Activated CD4-positive, CD25-positive, alpha-beta regulatory T cell treated with anti-CD3 and anti-CD28 coated beads, Interleukin-2, amount 50 U/mL, for 24 hours (primary cell): ENCODE results near the gene SLC16A2.
A peak's percentile ranks its signal among the peaks of the same experiment; 100 is the strongest.
"Not testable (repeated sequence)": the region's sequence is repeated elsewhere in the genome, so short reads cannot be mapped to it uniquely, and the experiment has no call there.

Experiments used
- ATAC-seq, 2 donors: fragments of 150-1000 bp; cut with Tn5 transposase; one replicate each; pipeline ENCODE4 v1.10.0; 2021; ENCODE audit warnings: mild to moderate bottlenecking in 1 of 2, moderate library complexity in 1 of 2

The SLC16A2 gene

DNA sequence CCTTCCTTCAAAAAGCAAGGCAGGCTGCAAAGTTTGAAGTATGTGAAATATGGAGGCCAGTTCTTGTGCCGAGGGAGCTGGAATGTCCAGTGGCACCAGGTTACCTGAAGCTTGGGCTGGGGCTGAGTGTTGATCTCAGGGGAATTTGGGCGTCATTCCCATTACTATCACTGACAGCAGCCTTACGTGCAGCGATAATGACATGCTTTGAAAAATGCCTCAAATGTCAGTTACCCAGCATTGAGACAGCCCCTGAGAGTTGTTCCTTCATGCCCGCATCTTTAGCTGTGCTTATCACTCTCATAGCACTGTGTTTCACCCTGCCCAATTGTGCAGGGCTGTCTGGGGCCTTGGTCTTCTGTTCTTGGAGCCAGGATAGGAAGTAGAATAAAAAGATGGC, 27.4 kb downstream of the SLC16A2 start:
- no peak for ATAC-seq

DNA sequence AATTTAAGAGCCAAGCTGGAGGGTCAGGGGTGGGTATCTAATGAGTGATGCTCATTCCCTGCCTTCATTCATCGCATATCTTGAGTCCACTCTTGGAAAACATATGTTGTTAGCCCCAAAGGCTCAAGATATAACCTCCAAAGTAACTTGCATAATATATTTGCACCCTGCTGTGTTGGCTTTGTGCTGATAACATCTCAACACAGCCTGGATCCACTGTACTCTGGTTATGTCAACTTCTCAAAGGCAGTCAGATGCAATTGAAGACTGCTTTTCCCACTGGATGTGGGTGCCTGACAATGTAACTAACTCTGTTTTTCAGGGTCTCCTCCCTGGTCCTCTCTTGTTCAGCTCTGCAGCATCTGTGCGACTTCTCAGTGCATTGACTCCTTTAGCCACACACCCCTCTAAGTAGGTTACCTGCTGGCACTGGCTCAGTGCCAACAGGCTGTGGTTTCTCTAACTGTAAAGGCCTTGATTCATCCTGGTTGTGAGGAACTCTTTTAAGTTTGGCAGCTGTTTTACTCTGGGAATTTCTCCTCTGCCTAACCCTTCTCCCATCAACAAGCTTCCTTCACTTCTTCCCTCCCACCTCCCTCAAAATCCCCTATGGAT, 28.1 kb downstream of the SLC16A2 start:
- ATAC-seq: no peak

DNA sequence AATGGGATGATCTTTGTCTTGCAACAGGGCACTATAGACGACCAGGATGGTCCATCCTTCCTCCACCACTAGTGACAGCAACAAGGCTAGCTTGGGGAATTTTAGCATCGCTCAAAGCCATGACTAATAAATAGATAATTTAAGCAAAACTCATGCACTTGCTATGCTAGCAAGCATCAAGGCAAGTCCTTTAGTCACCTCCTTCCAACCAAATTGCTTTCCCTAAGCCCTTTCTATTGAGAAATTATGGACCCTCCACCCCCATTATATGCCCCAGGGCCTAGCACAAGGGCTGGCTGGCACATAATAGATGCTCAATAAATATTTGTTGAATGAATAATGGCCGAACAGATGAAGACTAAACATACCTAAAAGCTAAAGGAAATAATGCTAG, 28.6 kb downstream of the SLC16A2 start:
- no peak for ATAC-seq

DNA sequence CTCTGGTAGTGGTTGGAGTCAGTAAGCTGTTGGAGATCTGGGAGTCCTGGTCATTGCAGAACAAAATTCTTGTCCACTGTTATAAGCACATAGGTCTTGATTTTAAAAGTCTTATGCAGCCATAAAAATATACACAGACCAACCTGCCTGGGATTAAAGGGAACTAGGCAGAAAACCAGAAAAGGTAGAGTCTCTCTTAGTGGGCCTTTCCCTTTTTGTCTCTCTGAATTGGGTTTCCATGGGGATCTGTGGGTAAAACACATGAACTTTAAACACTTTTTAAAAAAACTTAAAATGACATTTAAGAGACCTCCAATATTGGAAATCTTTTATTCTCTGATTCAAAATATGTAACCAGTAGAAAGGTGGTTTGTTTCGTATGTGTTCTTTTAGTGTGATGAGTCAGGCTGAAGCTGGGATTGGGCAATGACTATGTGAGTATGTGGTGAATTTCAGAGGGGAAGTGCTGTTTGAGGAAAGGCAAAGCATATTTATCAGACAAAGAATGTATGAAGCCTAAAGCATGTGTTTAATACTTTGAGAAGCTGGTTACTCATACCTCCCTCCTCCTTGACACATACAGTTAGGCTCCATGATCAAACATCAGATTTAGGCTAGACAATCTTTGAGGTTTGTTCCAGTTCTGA, 29.6 kb downstream of the SLC16A2 start:
- peak; percentile 44 to 48 for ATAC-seq

DNA sequence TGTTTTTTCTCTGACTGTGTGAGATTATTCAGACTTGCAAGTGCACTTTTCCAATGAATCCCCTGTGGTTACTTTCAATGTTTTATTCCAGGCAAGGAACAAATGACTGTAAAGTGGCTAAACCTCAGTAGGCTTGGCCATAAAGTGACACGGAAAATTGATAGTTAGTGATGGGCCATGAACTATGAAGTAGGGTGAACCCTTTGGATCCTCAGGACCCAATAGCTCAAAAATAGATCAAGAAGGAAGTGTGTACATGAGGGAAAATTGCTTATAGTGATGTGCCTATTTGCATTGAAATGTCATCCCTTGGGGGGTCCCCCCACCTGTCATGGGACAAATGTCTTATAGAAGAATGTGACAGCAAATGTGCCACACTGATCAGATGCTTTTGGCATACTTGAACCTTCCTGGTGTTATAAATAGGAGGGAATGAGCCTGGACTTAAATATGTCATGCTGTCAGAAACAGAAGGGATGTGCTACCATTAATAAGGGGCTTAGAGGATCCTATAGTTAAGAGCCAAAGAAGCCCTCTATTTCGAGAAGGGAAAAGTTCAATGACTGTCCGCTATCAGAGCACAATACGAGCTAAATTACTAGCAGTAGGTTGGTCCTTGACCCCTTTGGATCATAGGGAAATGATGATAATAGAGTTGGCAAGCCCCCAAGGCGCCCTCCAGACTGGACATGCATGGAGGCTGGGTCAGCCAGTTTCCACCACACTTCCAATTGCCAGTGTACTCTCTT, 30.3 kb downstream of the SLC16A2 start:
- ATAC-seq: peak in 1 of 2 donors; percentile 3

DNA sequence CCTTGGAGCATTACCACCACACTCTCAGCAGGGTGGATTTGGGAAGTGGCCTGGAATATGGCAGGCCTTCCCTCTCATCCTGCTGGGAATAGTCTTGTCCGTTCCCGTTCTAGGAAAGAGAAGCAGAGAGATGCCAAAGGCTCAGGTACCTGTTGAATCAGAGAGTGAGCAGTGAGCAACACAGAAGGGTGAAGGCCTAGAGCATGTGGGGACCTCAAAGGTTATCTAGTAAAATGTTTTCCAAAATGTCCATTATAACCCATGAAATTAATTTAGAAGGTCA, 30.8 kb downstream of the SLC16A2 start:
- no peak for ATAC-seq

DNA sequence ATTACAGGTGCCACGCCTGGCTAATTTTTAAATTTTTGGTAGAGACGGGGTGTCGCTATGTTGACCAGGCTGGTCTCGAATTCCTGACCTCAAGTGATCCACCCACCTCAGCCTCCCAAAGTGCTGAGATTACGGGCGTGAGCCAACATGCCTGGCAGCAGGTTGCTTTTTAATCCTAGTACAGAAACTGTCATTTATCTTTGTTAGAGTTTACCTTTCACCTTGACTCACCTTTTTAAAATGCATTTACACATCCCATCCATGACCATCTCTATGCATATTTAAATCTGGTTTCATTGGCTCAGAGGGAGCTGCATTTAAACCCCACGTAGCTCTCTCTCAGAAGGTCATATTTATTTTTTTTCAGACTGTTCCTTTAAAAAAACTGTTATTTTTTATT, 31.9 kb downstream of the SLC16A2 start:
- no peak for ATAC-seq

DNA sequence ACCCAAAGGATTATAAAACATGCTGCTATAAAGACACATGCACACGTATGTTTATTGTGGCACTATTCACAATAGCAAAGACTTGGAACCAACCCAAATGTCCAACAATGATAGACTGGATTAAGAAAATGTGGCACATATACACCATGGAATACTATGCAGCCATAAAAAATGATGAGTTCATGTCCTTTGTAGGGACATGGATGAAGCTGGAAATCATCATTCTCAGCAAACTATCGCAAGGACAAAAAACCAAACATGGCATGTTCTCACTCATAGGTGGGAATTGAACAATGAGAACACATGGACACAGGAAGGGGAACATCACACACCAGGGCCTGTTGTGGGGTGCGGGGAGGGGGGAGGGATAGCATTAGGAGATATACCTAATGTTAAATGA, 32.9 kb downstream of the SLC16A2 start:
- not testable (repeated sequence) for ATAC-seq

DNA sequence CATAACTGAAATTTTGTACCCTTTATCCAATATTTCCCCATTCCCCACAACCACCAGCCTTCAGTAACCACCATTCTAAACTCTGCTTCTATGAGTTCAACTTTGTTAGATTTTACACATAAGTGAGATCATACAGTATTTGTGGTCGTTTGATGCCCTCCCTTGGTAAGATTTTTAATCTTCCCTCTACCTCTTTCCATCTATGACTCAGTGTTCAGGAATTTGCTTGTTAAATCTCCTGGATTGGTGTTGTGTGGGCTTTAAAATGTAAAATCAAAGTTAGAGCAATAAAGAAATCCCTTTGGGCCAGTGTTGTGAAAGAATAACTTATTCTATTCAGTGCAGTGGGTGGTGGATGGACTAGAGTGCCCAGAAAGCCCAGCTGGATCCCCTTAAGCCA, 37.4 kb downstream of the SLC16A2 start:
- ATAC-seq: no peak

DNA sequence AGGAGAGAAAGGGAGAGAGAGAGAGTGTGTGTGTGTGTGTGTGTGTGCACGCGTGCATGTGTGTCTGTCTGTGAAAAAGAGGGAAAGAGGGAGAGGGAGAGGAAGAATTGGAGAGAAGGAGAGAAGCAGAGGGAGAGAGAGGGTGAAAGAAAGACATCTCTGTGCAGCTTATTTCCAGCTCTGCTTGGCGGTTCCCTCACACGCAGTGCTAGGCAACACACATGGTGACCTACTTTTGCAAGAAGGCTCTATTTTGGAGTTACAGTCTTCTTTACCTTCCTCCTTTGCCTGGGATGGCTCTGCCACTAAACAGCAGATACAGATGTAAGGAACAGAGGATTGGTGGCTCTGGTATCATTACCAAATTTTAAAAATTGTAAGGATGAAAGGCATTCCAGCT, 40.1 kb downstream of the SLC16A2 start:
- no peak for ATAC-seq

DNA sequence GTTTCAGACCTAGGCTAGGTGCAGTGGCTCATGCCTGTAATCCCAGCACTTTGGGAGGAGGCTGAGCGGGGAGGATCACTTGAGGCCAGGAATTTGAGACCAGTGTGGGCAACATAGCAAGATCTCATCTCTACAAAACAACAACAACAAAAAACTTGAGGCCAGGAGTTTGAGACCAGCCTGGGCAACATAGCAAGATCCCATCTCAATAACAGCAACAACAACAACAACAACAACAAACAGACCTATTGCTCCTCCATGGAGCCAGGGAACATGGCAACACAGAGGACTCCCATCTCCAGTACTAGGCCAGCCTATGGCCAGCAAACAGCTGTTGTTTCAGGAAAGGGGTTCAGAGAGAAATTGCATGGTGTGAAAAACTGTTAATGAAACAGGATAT, 43.4 kb downstream of the SLC16A2 start:
- ATAC-seq: no peak

DNA sequence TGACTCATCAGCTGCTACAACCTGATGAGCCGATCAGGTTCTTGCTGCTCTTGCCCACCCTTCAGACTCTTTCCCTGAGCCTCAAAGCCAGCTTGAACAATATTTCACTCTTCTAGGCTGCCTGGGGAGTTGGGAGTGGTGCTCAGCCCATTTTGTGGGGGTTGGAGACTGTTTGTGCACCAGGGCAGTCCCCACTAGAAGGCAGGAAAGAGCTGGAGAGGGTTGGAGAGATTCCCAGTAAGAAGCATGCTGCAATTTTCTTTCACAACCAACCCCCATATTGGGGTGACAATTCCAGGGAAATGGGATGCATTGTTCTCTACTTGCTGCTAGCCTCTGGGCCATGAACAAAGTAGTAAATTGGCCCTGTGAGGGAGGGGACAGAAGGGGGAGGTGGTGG, 44.1 kb downstream of the SLC16A2 start:
- no peak for ATAC-seq

DNA sequence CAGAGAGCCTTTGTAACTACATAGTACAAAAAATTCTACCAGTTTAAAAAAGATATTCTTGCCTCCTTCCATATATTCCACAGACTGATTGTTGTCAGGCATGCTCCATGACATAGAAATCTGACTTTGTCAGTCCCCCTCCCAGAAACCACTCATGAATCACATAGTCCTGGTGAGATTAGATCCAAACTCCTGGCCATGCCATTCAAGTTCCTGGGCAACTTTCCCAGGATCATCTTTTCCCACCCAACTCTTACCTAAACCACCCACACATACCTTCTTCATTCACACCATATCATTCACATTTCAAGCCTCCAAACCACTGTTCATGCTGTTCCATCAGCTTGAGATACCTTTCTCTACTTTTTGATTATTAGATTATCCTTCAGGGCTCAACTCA, 46.4 kb downstream of the SLC16A2 start:
- no peak for ATAC-seq

DNA sequence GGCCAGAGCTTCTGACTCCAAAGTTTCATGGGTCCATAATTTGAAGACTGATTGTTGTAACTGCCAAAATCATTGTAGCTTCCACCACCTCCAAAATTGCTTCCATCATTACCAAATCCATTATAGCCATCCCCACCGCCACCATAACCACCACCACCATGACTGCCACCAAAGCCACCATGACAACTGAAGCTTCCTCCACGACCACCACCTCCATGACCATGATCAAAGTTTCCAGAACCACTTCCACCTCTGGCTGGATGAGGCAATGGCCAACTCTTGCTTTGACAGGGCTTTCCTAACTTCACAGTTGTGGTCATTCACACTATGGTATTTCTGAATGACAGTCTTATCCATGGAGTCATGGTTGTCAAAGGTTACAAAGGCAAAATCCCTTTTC, 51.8 kb downstream of the SLC16A2 start:
- not testable (repeated sequence) for ATAC-seq

DNA sequence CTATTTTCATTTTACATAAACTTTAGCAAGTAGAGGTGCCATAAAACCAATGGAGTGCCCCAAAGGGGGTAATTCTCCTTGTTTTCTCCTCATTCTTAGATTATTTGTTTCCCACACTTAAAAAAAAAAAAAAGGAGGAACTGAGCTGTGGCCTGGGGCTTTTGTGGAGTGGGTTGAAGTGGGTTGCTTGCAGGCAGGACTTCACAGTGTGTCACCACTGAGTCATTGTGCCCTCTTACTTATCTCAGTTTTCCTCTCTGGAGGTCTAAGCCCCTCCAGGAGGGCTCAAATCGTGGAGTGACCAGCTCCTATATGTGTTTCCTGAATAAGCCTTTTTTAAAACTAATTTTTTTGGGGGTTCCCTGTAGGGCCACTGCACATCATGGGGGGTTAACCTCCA, 69.0 kb downstream of the SLC16A2 start:
- no peak for ATAC-seq

DNA sequence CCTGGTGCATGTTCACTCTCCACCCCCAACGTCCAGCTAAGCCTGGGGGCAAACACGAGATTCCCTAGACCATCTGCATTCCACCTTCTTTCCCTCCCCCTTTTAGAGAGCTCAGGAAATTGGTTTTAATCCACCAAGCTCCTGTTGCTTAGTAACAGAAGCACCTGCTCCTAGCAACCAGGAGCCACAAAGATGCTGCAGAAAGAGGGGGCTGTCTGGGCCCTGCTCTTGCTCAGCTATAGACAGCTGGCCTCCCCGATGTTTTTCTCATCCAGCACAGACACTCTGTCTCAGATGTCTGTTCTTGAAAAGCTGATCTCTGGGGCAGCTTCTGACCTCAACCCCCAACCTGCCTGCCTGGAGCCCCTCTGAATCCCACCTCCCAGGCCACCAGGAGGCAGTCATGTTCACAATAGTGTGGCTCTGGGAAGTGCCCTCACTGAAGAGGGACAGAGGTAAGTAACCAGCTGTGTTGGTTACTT, 71.5 kb downstream of the SLC16A2 start:
- ATAC-seq: peak in 1 of 2 donors; percentile 36

DNA sequence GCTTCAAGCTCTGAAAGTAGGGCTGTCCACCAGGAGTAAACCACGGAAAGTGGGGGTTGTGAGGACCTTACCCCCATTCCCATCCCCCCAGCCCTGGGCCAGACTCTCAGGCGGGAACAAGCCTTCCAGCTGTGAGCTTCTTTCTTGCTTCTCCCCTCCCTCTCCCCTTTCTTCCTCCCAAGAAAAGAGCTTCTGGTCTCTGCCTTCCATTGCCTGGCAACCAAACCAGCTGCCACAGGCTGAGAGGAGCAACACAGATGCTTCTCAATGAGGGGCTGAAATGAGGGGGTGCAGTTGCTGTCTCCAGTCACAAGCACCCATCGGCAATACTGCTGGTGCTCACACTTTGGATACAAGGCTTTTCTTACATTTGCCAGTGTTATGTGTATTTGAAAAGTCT, 72.5 kb downstream of the SLC16A2 start:
- ATAC-seq: no peak

DNA sequence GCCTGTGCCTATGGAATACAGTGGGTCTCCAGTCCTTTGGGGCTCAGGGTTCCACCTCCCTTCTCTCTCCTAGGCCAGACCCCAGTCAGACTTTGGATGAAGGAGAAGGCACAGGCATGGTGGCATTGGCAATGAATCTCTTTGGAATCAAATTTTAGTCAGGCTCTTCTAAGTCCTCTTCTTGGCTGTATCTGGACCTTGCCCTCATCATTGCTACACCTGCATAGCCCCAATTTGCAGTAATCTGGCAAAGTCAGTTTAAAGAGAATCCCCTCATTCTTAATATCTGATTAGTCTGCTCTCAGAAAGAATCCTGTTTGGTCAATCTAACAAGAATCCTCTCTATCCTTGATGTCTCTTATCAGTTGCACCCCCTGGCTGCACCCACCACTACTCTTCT, 77.6 kb downstream of the SLC16A2 start:
- ATAC-seq: no peak

DNA sequence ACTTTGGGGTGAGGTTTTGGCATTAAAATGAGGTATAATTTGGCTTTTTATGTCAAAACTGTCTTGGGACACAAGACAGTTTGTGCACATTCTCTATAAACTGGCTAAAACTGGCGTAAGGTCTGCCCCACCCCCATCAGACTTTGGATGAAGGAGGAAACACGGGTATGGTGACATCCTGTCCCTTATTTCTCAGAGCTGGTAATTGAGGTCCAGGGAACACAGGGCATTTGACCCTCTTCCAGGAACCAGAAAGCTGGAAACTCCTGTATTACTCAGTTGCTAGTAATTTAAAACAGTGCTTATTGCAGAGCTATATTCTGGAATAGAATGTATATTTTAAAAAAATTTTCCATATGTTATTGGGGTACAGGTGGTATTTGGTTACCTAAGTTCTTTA, 78.8 kb downstream of the SLC16A2 start:
- ATAC-seq: no peak

DNA sequence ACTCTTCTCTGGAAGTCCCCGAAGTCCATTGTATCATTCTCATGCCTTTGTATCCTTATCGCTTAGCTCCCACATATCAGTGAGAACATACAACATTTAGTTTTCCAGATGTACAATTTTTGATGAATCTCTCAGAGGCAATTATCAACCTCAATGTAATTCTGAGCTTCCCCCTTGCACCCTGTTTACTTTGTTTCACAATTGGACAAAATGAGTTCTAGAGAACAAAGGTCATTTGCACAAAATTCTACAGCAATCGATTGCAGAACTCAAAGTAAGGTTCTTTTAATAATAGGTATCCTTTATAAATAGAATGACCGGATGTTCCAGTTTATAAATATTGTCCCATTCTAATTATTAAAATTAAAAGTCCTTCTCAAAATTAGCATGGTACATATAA, 79.3 kb downstream of the SLC16A2 start:
- no peak for ATAC-seq

DNA sequence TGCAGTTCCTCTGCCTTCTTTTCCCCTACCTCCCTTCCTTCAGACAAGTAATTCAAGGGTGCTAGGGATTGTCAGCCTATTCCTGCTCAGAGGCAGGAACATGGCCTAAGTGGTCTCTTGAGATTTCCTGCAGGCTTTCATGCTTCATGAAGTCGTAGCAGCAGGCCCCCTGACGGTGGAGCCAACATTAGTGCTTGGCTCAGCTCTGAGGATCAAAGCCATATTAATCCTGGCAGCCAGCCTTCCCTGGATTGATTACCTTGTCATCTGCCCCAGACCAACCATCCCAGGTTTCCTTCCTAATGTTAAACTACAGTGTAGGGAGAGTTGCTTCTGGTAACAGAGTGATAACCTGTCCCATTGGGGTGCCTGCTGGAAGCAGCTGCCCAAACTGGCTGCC, 84.1 kb downstream of the SLC16A2 start:
- ATAC-seq: no peak

DNA sequence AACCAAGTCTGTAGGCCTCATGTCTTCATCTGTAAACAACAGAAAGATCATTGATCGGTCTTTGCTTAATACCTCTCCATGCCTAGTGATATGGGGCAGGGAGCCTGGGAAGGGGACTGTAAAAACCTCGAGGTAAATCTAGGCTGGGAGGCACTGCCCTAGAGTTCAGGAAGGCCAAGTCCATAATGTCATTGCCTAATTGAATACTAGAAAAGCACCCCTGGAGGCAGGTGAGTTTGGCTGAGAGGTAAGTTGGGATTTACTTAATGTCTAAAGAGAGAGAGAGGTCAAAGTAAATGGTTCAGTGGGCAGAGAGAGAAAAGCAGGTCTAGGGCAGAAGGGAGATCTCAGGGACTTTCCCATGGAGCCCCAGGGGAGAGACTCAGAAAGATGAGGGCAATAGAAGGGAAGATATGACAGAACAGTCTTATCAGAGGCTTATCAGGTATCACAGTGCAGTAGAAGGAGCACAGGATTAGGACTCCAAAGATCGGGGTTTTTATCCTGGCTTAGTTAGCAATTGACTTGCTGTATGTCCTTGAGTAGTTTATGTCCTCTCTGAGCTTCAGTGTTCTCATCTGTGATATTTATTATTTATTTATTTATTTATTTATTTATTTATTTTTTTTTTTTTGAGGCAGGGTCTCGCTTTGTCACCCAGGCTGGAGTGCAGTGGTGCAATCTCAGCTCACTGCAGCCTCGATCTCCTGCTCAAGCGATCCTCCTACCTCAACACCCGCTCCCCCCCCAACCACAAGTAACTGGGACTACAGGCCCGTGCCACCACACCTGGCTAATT, 85.2 kb downstream of the SLC16A2 start:
- ATAC-seq: peak; percentile 28 to 43

DNA sequence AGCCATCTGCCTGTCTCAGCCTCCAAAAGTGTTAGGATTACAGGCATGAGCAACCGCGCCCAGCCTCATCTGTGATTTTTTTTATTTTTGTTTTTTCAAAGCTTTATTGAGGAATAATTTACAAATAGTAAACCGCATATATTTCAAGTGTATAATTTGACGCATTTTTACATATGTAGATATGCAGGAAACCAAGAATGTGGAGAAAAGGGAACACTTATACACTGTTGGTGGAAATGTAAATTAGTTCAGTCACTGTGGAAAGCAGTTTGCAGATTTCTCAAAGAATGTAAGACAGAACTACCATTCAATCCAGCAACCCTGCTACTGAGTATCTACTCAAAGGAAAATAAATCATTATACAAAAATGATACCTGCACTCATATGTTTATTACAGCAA, 85.9 kb downstream of the SLC16A2 start:
- ATAC-seq: no peak

DNA sequence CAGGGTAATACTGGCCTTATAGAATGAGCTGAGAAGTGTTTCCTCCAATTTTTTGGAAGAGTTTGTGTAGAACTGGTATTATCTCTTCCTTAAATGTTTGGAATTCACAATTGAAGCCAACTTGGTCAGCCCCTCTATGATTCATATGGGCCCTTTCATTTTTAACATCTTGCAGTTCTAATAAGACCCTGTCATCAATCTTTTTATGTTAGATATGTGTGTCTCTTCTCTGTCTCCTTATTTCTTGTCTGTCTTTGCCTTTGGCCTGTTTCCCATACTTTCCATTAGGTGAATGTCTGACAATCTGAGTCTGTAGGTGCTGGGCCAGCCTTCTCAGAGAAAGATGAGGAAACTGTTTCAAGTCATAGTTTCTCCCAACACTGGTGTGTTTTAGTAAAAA, 88.7 kb downstream of the SLC16A2 start:
- no peak for ATAC-seq
